Smooth muscle cell (in vitro differentiated cells): ENCODE results near the gene LIN28A. TPM values are rescaled to one million over a fixed set of nuclear protein-coding genes. Genes with fewer than 3 reads are reported as not detected.
A peak's percentile ranks its signal among the peaks of the same experiment; 100 is the strongest.
"Not testable (repeated sequence)": the region's sequence is repeated elsewhere in the genome, so short reads cannot be mapped to it uniquely, and the experiment has no call there.

ENCODE experiments used
- DNase-seq: peaks from one replicate; lab custom pipeline; 2025; ENCODE audit not compliant: unreplicated experiment; lab: John Stamatoyannopoulos, UW
- H2AFZ ChIP-seq: fragments of 200-600 bp; sonication (generic); 2 replicates; pipeline ENCODE4 v1.6.0; 2016; ENCODE audit warnings: antibody characterized with exemption, low read depth, mild to moderate bottlenecking
- H3F3A ChIP-seq: fragments of 200-600 bp; sonication (generic); 2 replicates; pipeline ENCODE4 v1.6.0; 2017; ENCODE audit warnings: antibody characterized with exemption, low read depth
- H3K27ac ChIP-seq: fragments of 200-600 bp; sonication (generic); 2 replicates; pipeline ENCODE4 v1.5.1; 2016; ENCODE audit warnings: low read depth, mild to moderate bottlenecking
- H3K27me3 ChIP-seq: fragments of 200-600 bp; sonication (generic); 2 replicates; pipeline ENCODE4 v1.6.1; 2016; ENCODE audit warnings: low read depth, mild to moderate bottlenecking
- H3K36me3 ChIP-seq: fragments of 200-600 bp; sonication (generic); 2 replicates; pipeline ENCODE4 v1.5.1; 2016; ENCODE audit warnings: low read depth
- H3K4me1 ChIP-seq: fragments of 200-600 bp; sonication (generic); 2 replicates; pipeline ENCODE4 v1.5.1; 2016; ENCODE audit warnings: low read depth
- H3K4me2 ChIP-seq: fragments of 200-600 bp; sonication (generic); 2 replicates; pipeline ENCODE4 v1.6.0; 2016; ENCODE audit warnings: mild to moderate bottlenecking
- H3K4me3 ChIP-seq: fragments of 200-600 bp; sonication (generic); 2 replicates; pipeline ENCODE4 v1.5.1; 2016; ENCODE audit warnings: mild to moderate bottlenecking
- H3K79me2 ChIP-seq: fragments of 200-600 bp; sonication (generic); 2 replicates; pipeline ENCODE4 v1.6.0; 2016; ENCODE audit warnings: low read depth, mild to moderate bottlenecking
- H3K9ac ChIP-seq: fragments of 200-600 bp; sonication (generic); 2 replicates; pipeline ENCODE4 v1.6.0; 2016; ENCODE audit warnings: low read depth
- H3K9me3 ChIP-seq: fragments of 200-600 bp; sonication (generic); replicated peaks from 2 replicates; pipeline ENCODE4 v1.5.1; 2016; ENCODE audit warnings: low read depth
- H4K20me1 ChIP-seq: fragments of 200-600 bp; sonication (generic); 2 replicates; pipeline ENCODE4 v1.6.0; 2016; ENCODE audit warnings: low read depth
- CTCF ChIP-seq: fragments of 200-600 bp; sonication (generic); IDR thresholded peaks from 2 replicates; pipeline ENCODE4 v1.5.1; 2017; ENCODE audit warnings: borderline replicate concordance, mild to moderate bottlenecking, antibody characterized with exemption; ENCODE audit not compliant: insufficient read depth, poor library complexity, severe bottlenecking
- WGBS: methylation state at CpG from one replicate; pipeline ENCODE4 v1.1.7; 2016; ENCODE audit warnings: low lambda C conversion rate; 5-methylcytosine and 5-hydroxymethylcytosine counted together
- polyA plus RNA-seq: library from polyadenylated mRNA; unstranded; fragments of >200 nt; fragmentation: Nextera tagmentation; extraction: Ambion mirVana; gene quantifications from 2 replicates; pipeline ENCODE4 v1.2.1, GENCODE V29; 2016
- total RNA-seq: library from RNA; depleted of rRNA; stranded (reverse); fragments of >200 nt; gene quantifications from 2 replicates; pipeline ENCODE4 v1.2.3, GENCODE V29; 2014

The LIN28A gene
- total and polyA plus RNA-seq, 2 experiments from 2014 or later = 0.08 TPM; not detected in 1

- TF ChIP-seq CTCF = no peak
- no peaks in the 10 kb centered on the region for H3K4me1 ChIP-seq
- H4K20me1 ChIP-seq = no peaks in the 10 kb centered on the region
- no peaks in the 10 kb centered on the region for H3K9me3 ChIP-seq
- no peak overlapping the region for H3K4me3 ChIP-seq
- H3K27ac ChIP-seq = no peak overlapping the region
- WGBS = 86% methylated on average over 4 of the region's 4 CpGs
- no peak for DNase-seq
- H3K79me2 ChIP-seq = no peaks in the 10 kb centered on the region
- no peak overlapping the region for H3K9ac ChIP-seq
- H3K36me3 ChIP-seq = no peaks in the 10 kb centered on the region
- H3F3A ChIP-seq = peaks cover 6% of the 10 kb centered on the region
- no peak overlapping the region for H2AFZ ChIP-seq
- H3K27me3 ChIP-seq = no peaks in the 10 kb centered on the region
- no peak overlapping the region for H3K4me2 ChIP-seq
These were observed 37.3 kb upstream of the LIN28A start for GRCh38 chr1:26373281-26373680.

GRCh38 chr1:26373789-26374188 lies 36.8 kb upstream of the LIN28A start:
- no peak overlapping the region for H3K4me2 ChIP-seq
- no peak overlapping the region for H3K9ac ChIP-seq
- no peak overlapping the region for H3K4me3 ChIP-seq
- no peaks in the 10 kb centered on the region for H3K9me3 ChIP-seq
- H3K27me3 ChIP-seq = no peaks in the 10 kb centered on the region
- H2AFZ ChIP-seq = no peak overlapping the region
- H3K27ac ChIP-seq = no peak overlapping the region
- no peaks in the 10 kb centered on the region for H3K36me3 ChIP-seq
- no peak for DNase-seq
- TF ChIP-seq CTCF = no peak
- 20% methylated on average over 2 of the region's 2 CpGs for WGBS
- no peaks in the 10 kb centered on the region for H3K4me1 ChIP-seq
- peaks cover 6% of the 10 kb centered on the region for H3F3A ChIP-seq
- no peaks in the 10 kb centered on the region for H4K20me1 ChIP-seq
- no peaks in the 10 kb centered on the region for H3K79me2 ChIP-seq

GRCh38 chr1:26374361-26374760 lies 36.3 kb upstream of the LIN28A start:
- 52% methylated on average over 2 of the region's 2 CpGs for WGBS
- not testable (repeated sequence) for H3K4me2 ChIP-seq, DNase-seq

GRCh38 chr1:26375081-26375480 lies 35.5 kb upstream of the LIN28A start:
- H2AFZ ChIP-seq = no peak overlapping the region
- H3K27me3 ChIP-seq = no peaks in the 10 kb centered on the region
- no peaks in the 10 kb centered on the region for H4K20me1 ChIP-seq
- no peaks in the 10 kb centered on the region for H3K36me3 ChIP-seq
- H3F3A ChIP-seq = peaks cover 6% of the 10 kb centered on the region
- WGBS = 63% methylated on average over 6 of the region's 6 CpGs
- H3K9me3 ChIP-seq = no peaks in the 10 kb centered on the region
- H3K4me1 ChIP-seq = no peaks in the 10 kb centered on the region
- no peak overlapping the region for H3K27ac ChIP-seq
- H3K4me3 ChIP-seq = no peak overlapping the region
- no peak overlapping the region for H3K9ac ChIP-seq
- no peaks in the 10 kb centered on the region for H3K79me2 ChIP-seq
- no peak for DNase-seq
- H3K4me2 ChIP-seq = peak overlapping the region; percentile 3
- TF ChIP-seq CTCF = no peak

More at GRCh38 chr1:26374361-26374760, 36.3 kb upstream of the LIN28A start:
- H3F3A ChIP-seq, H3K27me3 ChIP-seq, H3K27ac ChIP-seq, H3K79me2 ChIP-seq, H3K9me3 ChIP-seq, H3K4me1 ChIP-seq, H3K36me3 ChIP-seq, H3K9ac ChIP-seq, H4K20me1 ChIP-seq, H3K4me3 ChIP-seq, H2AFZ ChIP-seq: not testable (repeated sequence)
